Measurements from ENCODE around the gene IL17C.

DNA sequence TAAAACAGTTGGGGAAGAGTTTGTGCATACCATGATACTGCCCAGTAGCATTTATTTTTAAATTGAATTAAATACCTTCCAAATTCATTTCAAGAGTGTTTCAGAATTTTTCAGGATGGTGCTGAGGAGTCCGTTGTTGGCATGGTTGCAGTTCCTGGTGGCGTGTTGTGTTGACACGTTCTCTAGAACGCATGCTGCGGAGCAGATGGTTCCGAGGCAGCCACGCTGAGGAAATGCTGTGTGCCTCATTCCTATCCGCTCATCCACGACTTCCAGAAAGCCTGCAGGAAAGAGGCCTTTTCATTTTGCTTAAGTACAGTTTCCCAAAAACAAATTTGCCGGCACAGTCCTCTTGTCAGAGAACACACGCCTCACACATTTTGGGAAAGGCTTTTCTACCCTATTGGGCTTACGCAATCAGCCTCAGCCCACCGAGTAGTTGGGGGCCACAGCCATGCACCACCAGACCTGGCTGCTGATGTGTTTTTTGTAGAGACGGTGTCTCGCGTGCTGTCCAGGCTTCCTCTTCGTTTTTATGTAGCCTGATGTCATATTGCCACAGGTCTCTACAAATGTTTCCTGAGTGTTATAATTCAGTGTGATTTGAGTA is 32.1 kb upstream of the IL17C start:
- TF ChIP-seq, protein P1, sequence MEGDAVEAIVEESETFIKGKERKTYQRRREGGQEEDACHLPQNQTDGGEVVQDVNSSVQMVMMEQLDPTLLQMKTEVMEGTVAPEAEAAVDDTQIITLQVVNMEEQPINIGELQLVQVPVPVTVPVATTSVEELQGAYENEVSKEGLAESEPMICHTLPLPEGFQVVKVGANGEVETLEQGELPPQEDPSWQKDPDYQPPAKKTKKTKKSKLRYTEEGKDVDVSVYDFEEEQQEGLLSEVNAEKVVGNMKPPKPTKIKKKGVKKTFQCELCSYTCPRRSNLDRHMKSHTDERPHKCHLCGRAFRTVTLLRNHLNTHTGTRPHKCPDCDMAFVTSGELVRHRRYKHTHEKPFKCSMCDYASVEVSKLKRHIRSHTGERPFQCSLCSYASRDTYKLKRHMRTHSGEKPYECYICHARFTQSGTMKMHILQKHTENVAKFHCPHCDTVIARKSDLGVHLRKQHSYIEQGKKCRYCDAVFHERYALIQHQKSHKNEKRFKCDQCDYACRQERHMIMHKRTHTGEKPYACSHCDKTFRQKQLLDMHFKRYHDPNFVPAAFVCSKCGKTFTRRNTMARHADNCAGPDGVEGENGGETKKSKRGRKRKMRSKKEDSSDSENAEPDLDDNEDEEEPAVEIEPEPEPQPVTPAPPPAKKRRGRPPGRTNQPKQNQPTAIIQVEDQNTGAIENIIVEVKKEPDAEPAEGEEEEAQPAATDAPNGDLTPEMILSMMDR (IDR thresholded peaks at IDR 0.05): no peak
- TF ChIP-seq POLR2A (IDR thresholded peaks at IDR 0.05): no peak
